H1 (cell line): ENCODE data around the gene MGRN1. TPM values are rescaled to one million over a fixed set of nuclear protein-coding genes. Genes with fewer than 3 reads are reported as not detected.

Experiments used
- CTCF ChIA-PET: fragments of 300-600 bp; sonication (Branson Sonifier 250); formaldehyde crosslinking; loops from one replicate; lab custom pipeline; 2021; ENCODE audit not compliant: partially characterized antibody; lab: Charles Lee
- POLR2A ChIA-PET: fragments of 300-600 bp; sonication (Branson Sonifier 250); formaldehyde crosslinking; loops from one replicate; lab custom pipeline; 2021; ENCODE audit warnings: inconsistent platforms; ENCODE audit not compliant: partially characterized antibody; lab: Charles Lee
- DNase-seq, 2 experiments: peaks; one replicate each; pipeline versions ENCODE4 v3.0.0 to v3.0.0-alpha.2; 2010 to 2022; ENCODE audit warnings: low spot score in 2 of 2, low read depth in 1 of 2, mixed read lengths in 1 of 2
- FAIRE-seq: peaks from 2 replicates; lab custom pipeline; 2011; peaks lifted over from hg19 to GRCh38; lab: Jason Lieb, UNC
- H2AFZ ChIP-seq: 2 replicates; pipeline ENCODE4 v1.8.1; 2012; ENCODE audit warnings: low read length, inconsistent platforms
- H2AK5ac ChIP-seq: 2 replicates; pipeline ENCODE4 v1.6.1; 2013; ENCODE audit warnings: low read depth, low read length
- H2BK120ac ChIP-seq: replicated peaks from 2 replicates; pipeline ENCODE3; 2013; ENCODE audit warnings: low read depth, low read length, inconsistent platforms
- H2BK12ac ChIP-seq: 2 replicates; pipeline ENCODE4 v1.6.1; 2013; ENCODE audit warnings: low read depth, low read length
- H2BK15ac ChIP-seq: 2 replicates; pipeline ENCODE4 v1.6.1; 2013; ENCODE audit warnings: low read length
- H2BK20ac ChIP-seq: 2 replicates; pipeline ENCODE4 v1.6.1; 2013; ENCODE audit warnings: low read length
- H2BK5ac ChIP-seq: 2 replicates; pipeline ENCODE4 v1.6.1; 2013; ENCODE audit warnings: low read depth, low read length
- H3K14ac ChIP-seq: 2 replicates; pipeline ENCODE4 v1.6.1; 2013; ENCODE audit warnings: inconsistent platforms; ENCODE audit not compliant: insufficient read length
- H3K18ac ChIP-seq: 2 replicates; pipeline ENCODE4 v1.6.1; 2013; ENCODE audit warnings: low read length; ENCODE audit errors: extremely low read depth
- H3K23ac ChIP-seq: 2 replicates; pipeline ENCODE4 v1.6.1; 2013; ENCODE audit warnings: inconsistent platforms; ENCODE audit not compliant: insufficient read length
- H3K23me2 ChIP-seq: 2 replicates; pipeline ENCODE4 v1.6.1; 2013; ENCODE audit warnings: low read depth, low read length
- H3K27ac ChIP-seq: 2 replicates; pipeline ENCODE4 v1.6.1; 2011; ENCODE audit warnings: low read depth, low read length, inconsistent platforms
- H3K27me3 ChIP-seq, 4 experiments: replicated peaks in 1 of 4; 1 replicate in 1 of 4; 2 replicates in 3 of 4; pipeline versions ENCODE4 v1.6.1 to v1.8.1; 2011 to 2013; ENCODE audit warnings: low read length in 3 of 4, mild to moderate bottlenecking in 3 of 4, inconsistent platforms in 2 of 4, mixed read lengths in 2 of 4, moderate library complexity in 1 of 4; ENCODE audit not compliant: control insufficient read depth in 3 of 4, insufficient read depth in 3 of 4; ENCODE audit errors: extremely low read depth in 1 of 4
- H3K36me3 ChIP-seq, 4 experiments: 2 replicates each; pipeline versions ENCODE4 v1.6.1 to v1.8.1; 2011 to 2013; ENCODE audit warnings: mild to moderate bottlenecking in 4 of 4, low read length in 3 of 4, moderate library complexity in 2 of 4, control low read depth in 1 of 4, inconsistent platforms in 1 of 4; ENCODE audit not compliant: insufficient read depth in 4 of 4, control insufficient read depth in 2 of 4
- H3K4ac ChIP-seq: replicated peaks from 2 replicates; pipeline ENCODE3; 2013; ENCODE audit warnings: low read length, low read depth, mixed read lengths, inconsistent platforms; ENCODE audit not compliant: insufficient read length
- H3K4me1 ChIP-seq, 4 experiments: replicated peaks in 1 of 4; 1 replicate in 1 of 4; 2 replicates in 3 of 4; pipeline versions ENCODE4 v1.6.1 to v1.8.1; 2011 to 2013; ENCODE audit warnings: low read length in 3 of 4, inconsistent platforms in 2 of 4, mixed read lengths in 1 of 4; ENCODE audit not compliant: insufficient read depth in 4 of 4, control insufficient read depth in 3 of 4
- H3K4me2 ChIP-seq, 2 experiments: 2 replicates each; pipeline versions ENCODE4 v1.6.1 to v1.8.1; 2011 to 2013; ENCODE audit warnings: low read depth in 2 of 2, low read length in 2 of 2, control low read depth in 1 of 2, inconsistent platforms in 1 of 2, mild to moderate bottlenecking in 1 of 2; ENCODE audit not compliant: insufficient read depth in 1 of 2
- H3K4me3 ChIP-seq, 4 experiments: fragments of 200-600, 300-600 bp in 1 of 4; sonication (generic), shearing (Covaris generic), sonication (Bioruptor Twin) in 1 of 4; 2 replicates each; pipeline versions ENCODE4 v1.5.1 to v1.8.1; 2011 to 2016; ENCODE audit warnings: low read length in 4 of 4, low read depth in 3 of 4, control low read depth in 2 of 4, inconsistent platforms in 2 of 4, mild to moderate bottlenecking in 2 of 4, mixed read lengths in 1 of 4, moderate library complexity in 1 of 4; ENCODE audit not compliant: insufficient read depth in 2 of 4; ENCODE audit errors: extremely low read depth in 1 of 4
- H3K56ac ChIP-seq: replicated peaks from 2 replicates; pipeline ENCODE3; 2013; ENCODE audit warnings: low read depth, mild to moderate bottlenecking, mixed read lengths, low read length, inconsistent platforms; ENCODE audit not compliant: insufficient read length
- H3K79me1 ChIP-seq: 2 replicates; pipeline ENCODE4 v1.6.1; 2013; ENCODE audit warnings: low read depth, low read length, control low read depth
- H3K79me2 ChIP-seq, 2 experiments: 2 replicates each; pipeline versions ENCODE4 v1.6.1 to v1.8.1; 2012 to 2013; ENCODE audit warnings: low read length in 2 of 2, mild to moderate bottlenecking in 2 of 2, inconsistent platforms in 1 of 2; ENCODE audit not compliant: insufficient read depth in 2 of 2, control insufficient read depth in 1 of 2
- H3K9ac ChIP-seq, 4 experiments: replicated peaks in 1 of 4; 1 replicate in 1 of 4; 2 replicates in 3 of 4; pipeline versions ENCODE4 v1.6.1 to v1.8.1; 2011 to 2013; ENCODE audit warnings: low read depth in 3 of 4, low read length in 3 of 4, control low read depth in 2 of 4, mild to moderate bottlenecking in 2 of 4, moderate library complexity in 2 of 4, inconsistent platforms in 1 of 4; ENCODE audit errors: extremely low read depth in 1 of 4
- H3K9me3 ChIP-seq, 2 experiments: 2 replicates each; pipeline versions ENCODE4 v1.6.1 to v1.8.1; 2012 to 2013; ENCODE audit warnings: mild to moderate bottlenecking in 2 of 2, moderate library complexity in 2 of 2, control low read depth in 1 of 2, inconsistent platforms in 1 of 2, low read depth in 1 of 2, low read length in 1 of 2, mixed read lengths in 1 of 2; ENCODE audit not compliant: insufficient read depth in 2 of 2
- H4K20me1 ChIP-seq, 2 experiments: replicated peaks in 1 of 2; 2 replicates each; pipeline versions ENCODE3 to v1.8.1; 2011 to 2013; ENCODE audit warnings: inconsistent platforms in 2 of 2, low read length in 2 of 2, mild to moderate bottlenecking in 1 of 2; ENCODE audit not compliant: insufficient read depth in 2 of 2, control insufficient read depth in 1 of 2
- H4K5ac ChIP-seq: 2 replicates; pipeline ENCODE4 v1.6.1; 2013; ENCODE audit warnings: low read length, low read depth, mixed read lengths, inconsistent platforms; ENCODE audit not compliant: insufficient read length
- H4K8ac ChIP-seq: 2 replicates; pipeline ENCODE4 v1.8.0; 2013; ENCODE audit warnings: mild to moderate bottlenecking, moderate library complexity, low read length, inconsistent platforms; ENCODE audit not compliant: insufficient read depth; ENCODE audit errors: extremely low read depth
- H4K91ac ChIP-seq: replicated peaks from 2 replicates; pipeline ENCODE3; 2013; ENCODE audit warnings: low read length, mixed read lengths, inconsistent platforms; ENCODE audit not compliant: insufficient read length
- ASH2L ChIP-seq: fragments of 200-600, 300-600 bp; sonication (generic); IDR thresholded peaks from one replicate; pipeline ENCODE4 v1.7.1; 2017; ENCODE audit warnings: low read length
- BACH1 ChIP-seq: IDR thresholded peaks from 2 replicates; pipeline ENCODE4 v1.6.1; 2012; ENCODE audit warnings: low read length, improper control_type of control experiment
- BCL11A ChIP-seq, 2 experiments: IDR thresholded peaks; one replicate each; pipeline ENCODE4 v1.6.1; 2011; ENCODE audit warnings: low read depth in 2 of 2, low read length in 2 of 2, mild to moderate bottlenecking in 2 of 2
- BRCA1 ChIP-seq: IDR thresholded peaks from 2 replicates; pipeline ENCODE4 v1.6.1; 2012; ENCODE audit warnings: low read depth, low read length, improper control_type of control experiment
- GTF2F1 ChIP-seq: IDR thresholded peaks from 2 replicates; pipeline ENCODE4 v1.6.1; 2012; ENCODE audit warnings: low read depth, low read length, improper control_type of control experiment, borderline replicate concordance
- JUND ChIP-seq: IDR thresholded peaks from 2 replicates; pipeline ENCODE4 v1.6.1; 2011; ENCODE audit warnings: mild to moderate bottlenecking, improper control_type of control experiment, low read length
- NANOG ChIP-seq: IDR thresholded peaks from 2 replicates; pipeline ENCODE4 v1.6.1; 2011; ENCODE audit warnings: low read length, low read depth, mild to moderate bottlenecking, inconsistent platforms; ENCODE audit not compliant: insufficient read depth, poor library complexity, severe bottlenecking
- NRF1 ChIP-seq: IDR thresholded peaks from 2 replicates; pipeline ENCODE4 v1.6.1; 2011; ENCODE audit warnings: mild to moderate bottlenecking, low read depth, low read length, improper control_type of control experiment
- RXRA ChIP-seq: IDR thresholded peaks from 2 replicates; pipeline ENCODE4 v1.6.1; 2011; ENCODE audit warnings: low read depth, mild to moderate bottlenecking, low read length, moderate library complexity; ENCODE audit not compliant: insufficient read depth
- SIN3A ChIP-seq, 2 experiments: IDR thresholded peaks in 1 of 2; conservative IDR thresholded peaks in 1 of 2; 2 replicates each; pipeline ENCODE4 v1.6.1; 2011 to 2012; ENCODE audit warnings: low read length in 2 of 2, improper control_type of control experiment in 1 of 2, low read depth in 1 of 2, mild to moderate bottlenecking in 1 of 2
- SIX5 ChIP-seq: IDR thresholded peaks from 2 replicates; pipeline ENCODE4 v1.6.1; 2011; ENCODE audit warnings: mild to moderate bottlenecking, low read depth, low read length
- SP2 ChIP-seq: IDR thresholded peaks from 2 replicates; pipeline ENCODE4 v1.6.1; 2012; ENCODE audit warnings: mild to moderate bottlenecking, low read length, inconsistent platforms
- SRF ChIP-seq: IDR thresholded peaks from 2 replicates; pipeline ENCODE4 v1.6.1; 2011; ENCODE audit warnings: mild to moderate bottlenecking, low read depth, low read length, moderate library complexity
- SUZ12 ChIP-seq: fragments of 200-600 bp; sonication (generic); IDR thresholded peaks from 2 replicates; pipeline ENCODE4 v1.6.1; 2012; ENCODE audit warnings: mild to moderate bottlenecking, inconsistent platforms, low read length, moderate library complexity, mixed read lengths
- TAF1 ChIP-seq: IDR thresholded peaks from 2 replicates; pipeline ENCODE4 v1.6.1; 2011; ENCODE audit warnings: mild to moderate bottlenecking, low read depth, low read length
- TBP ChIP-seq: IDR thresholded peaks from 2 replicates; pipeline ENCODE4 v1.6.1; 2011; ENCODE audit warnings: low read depth, low read length, improper control_type of control experiment
- WGBS, 2 experiments: shearing (Covaris generic) in 1 of 2; methylation state at CpG; one replicate each; pipeline versions ENCODE4 v1.1.6 to v1.1.7; 2013 to 2015; ENCODE audit warnings: low lambda C conversion rate in 2 of 2, mixed read lengths in 2 of 2, inconsistent platforms in 1 of 2, low coverage in 1 of 2, missing lambda C conversion rate in 1 of 2; ENCODE audit not compliant: insufficient replicate concordance in 2 of 2, insufficient coverage in 1 of 2, insufficient read length in 1 of 2; ENCODE audit errors: extremely low coverage in 1 of 2, missing lambda C conversion rate in 1 of 2; 5-methylcytosine and 5-hydroxymethylcytosine counted together
- polyA plus RNA-seq, 7 experiments: library from polyadenylated mRNA; depleted of rRNA in 3 of 7; stranded (reverse) in 5 of 7; unstranded in 2 of 7; fragments of >200 nt in 5 of 7; fragments of 200-250 nt in 2 of 7; gene quantifications; 1 replicate in 5 of 7; 2 replicates in 1 of 7; 4 replicates in 1 of 7; pipeline versions ENCODE4 v1.2.1 to v1.2.3, GENCODE V29; 2011 to 2013; ENCODE audit warnings: missing spikeins in 2 of 7, mixed read lengths in 2 of 7
- total RNA-seq: library from RNA; stranded (reverse); fragmentation: NEBNext Ultra II Directional; extraction: Animal tissue kit (Norgen Biotek cat#: 25700); gene quantifications from 2 replicates; pipeline ENCODE4 v1.2.1, GENCODE V29; 2021

The MGRN1 gene
- total and polyA plus RNA-seq, 2 of the 8 experiments (the other 6 are each of a cell fraction or from before 2014, with no cell fraction given): 15.0 to 82.3 TPM

GRCh38 chr16:4580250-4580649 lies 44.4 kb upstream of the MGRN1 start:
- Histone ChIP-seq H3K56ac (no peak overlapping the region), H3K36me3 (no peaks in the 10 kb centered on the region)
- CTCF ChIA-PET: interaction anchor here (0.9 to 2.1 kb wide), 3 partner anchors 11 to 56 kb away, joined by 4 to 6 read pairs (median 5); partner anchors contain the start of gene MGRN1
- TF ChIP-seq JUND: no peak
- no peak for TF ChIP-seq TAF1
- no peak for TF ChIP-seq ASH2L
- TF ChIP-seq TBP: no peak
- TF ChIP-seq BCL11A (IDR thresholded peaks at IDR 0.05; ENCODE audit: low read depth in 2 of 2, low read length in 2 of 2): no peak
- TF ChIP-seq SP2: no peak
- TF ChIP-seq BACH1: no peak
- TF ChIP-seq RXRA: no peak
- no peak for TF ChIP-seq GTF2F1
- no peak for TF ChIP-seq BRCA1
- TF ChIP-seq NRF1: no peak
- no peak for TF ChIP-seq NANOG
- TF ChIP-seq SIN3A (conservative IDR thresholded peaks at IDR 0.05 in 1 of 2, IDR thresholded peaks at IDR 0.05 in 1 of 2; ENCODE audit: low read depth in 1 of 2, low read length in 2 of 2): no peak
- TF ChIP-seq SUZ12: no peak
- TF ChIP-seq SIX5: no peak
- no peak for TF ChIP-seq SRF

More at GRCh38 chr16:4580250-4580649, 44.4 kb upstream of the MGRN1 start:
- Histone ChIP-seq H3K18ac (no peak overlapping the region), H2BK20ac (no peak overlapping the region), H3K14ac (no peak overlapping the region), H2BK5ac (no peak overlapping the region), H2BK12ac (no peak overlapping the region), H2AFZ (no peak overlapping the region), H3K27ac (no peak overlapping the region), H2BK120ac (no peak overlapping the region), H3K4me3 (no peak overlapping the region), H4K5ac (no peak overlapping the region), H3K23me2 (no peaks in the 10 kb centered on the region), H3K23ac (no peak overlapping the region), H4K20me1 (peaks cover 0 to 2% of the 10 kb centered on the region in 2 experiments), H3K4me1 (no peaks in the 10 kb centered on the region; a peak in 1 of 7 replicates), H3K27me3 (no peaks in the 10 kb centered on the region), H3K9ac (no peak overlapping the region), H4K8ac (no peak overlapping the region), H4K91ac (no peak overlapping the region), H2BK15ac (no peak overlapping the region), H3K79me1 (no peaks in the 10 kb centered on the region), H3K9me3 (no peaks in the 10 kb centered on the region), H3K4me2 (no peak overlapping the region), H3K79me2 (no peaks in the 10 kb centered on the region), H2AK5ac (no peak overlapping the region), H3K4ac (no peak overlapping the region)
- no peak for DNase-seq
- POLR2A ChIA-PET: interaction anchor here (0.9 kb wide), 1 partner anchor 62 kb away, joined by 5 read pairs; no protein-coding TSS in a partner anchor
- no peak for FAIRE-seq
- WGBS, 2 experiments: 80% methylated on average over 6 of the region's 6 CpGs; no CpG with 5 or more reads in 1 of the 2 experiments
